GM19328 (cell line): ENCODE measurements around the gene MBD2.

Source experiments
- ATAC-seq: cut with Tn5 transposase; IDR thresholded peaks from one replicate; pipeline ENCODE4 v1.9.1; 2021; ENCODE audit warnings: mild to moderate bottlenecking, moderate library complexity; ENCODE audit not compliant: unreplicated experiment

Gene MBD2

DNA sequence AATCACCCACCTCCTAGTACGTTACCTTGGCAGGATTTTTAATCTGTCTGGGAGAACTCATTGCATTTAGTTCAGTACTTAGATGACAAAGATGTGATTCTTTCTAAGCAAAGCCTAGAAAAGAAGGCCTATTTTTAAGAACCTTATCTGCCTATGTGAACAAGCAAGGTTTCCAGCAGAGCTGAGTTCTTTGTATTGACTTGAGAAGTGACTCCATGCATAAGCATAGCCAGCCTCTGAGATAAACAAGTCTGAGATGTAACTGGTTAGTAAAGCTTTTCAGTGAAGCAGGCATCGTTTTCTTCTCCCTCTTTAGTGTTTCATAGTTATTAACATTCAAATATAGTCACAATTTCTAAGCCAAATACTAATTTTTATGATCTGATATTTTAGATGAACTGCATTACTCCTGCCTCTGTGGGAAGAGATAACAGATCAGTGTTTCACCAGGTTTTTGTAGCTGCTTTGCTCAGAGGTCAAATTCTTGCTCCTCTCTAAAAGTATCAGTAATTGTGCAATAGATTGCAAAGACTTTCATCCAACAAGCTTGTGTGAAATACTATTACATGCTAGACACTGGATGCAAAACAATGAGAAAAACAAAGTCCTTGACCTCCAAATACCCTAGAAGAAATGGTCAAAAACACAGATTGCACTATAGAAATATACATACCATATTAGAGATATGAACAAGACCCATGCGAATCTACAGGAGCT, 107.8 kb downstream of the MBD2 start:
- ATAC-seq: no peak

DNA sequence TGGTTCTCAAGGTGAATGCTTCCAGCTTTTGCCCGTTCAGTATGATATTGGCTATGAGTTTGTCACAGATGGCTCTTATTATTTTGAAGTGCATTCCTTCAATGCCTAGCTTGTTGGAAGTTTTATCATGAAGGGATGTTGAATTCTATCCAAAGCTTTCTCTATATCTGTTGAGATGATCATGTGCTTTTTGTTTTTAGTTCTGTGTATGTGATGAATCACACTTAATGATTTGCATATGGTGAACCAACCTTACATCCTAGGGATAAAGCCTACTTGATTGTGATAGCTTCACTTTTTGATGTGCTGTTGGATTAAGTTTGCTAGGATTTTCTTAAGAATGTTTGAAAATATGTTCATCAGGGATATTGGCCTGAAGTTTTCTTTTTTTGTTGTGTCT, 112.1 kb downstream of the MBD2 start:
- no peak for ATAC-seq

DNA sequence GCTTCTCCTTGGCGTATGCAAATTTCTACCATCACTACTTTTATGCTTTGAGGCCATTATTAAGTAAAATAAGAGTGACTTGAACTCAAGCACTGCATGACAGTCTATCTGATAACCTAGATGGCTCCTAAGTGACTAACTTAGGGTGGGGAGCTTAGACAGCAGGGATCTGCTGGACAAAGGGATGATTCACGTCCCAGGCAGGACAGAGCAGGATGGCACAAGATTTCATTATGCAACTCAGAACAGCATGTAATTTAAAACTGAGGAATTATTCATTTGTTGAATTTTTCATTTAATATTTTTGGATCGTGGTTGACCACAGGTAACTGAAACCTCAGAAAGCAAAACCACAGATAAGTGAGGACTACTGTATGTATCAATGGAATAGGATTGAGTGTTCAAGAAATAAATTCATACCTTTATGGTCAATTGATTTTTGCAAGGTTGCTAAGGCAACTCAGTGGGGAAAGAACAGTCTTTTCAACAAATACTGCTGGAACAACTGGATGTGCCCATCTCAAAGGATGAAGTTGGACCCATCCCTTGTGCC, 115.3 kb downstream of the MBD2 start:
- no peak for ATAC-seq

DNA sequence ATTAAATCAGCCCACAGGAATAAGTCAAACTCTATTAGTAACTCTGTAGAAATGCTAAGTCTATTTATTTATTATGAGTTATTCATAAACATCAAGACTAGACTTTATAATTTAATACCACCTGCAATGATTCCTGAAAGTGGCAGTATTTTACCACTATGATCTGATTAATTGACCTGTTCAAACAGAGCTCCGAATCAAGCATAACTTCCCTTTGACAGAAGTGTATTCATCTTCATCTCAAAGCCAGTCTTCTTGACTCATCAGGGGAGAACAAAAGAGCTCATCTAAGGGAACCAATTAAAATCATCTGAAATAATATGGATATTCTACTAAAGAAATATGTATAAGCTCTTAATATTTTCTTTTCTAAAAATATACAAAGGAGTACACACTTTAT, 122.3 kb downstream of the MBD2 start:
- ATAC-seq: no peak
